Measurements from ENCODE around the gene ZNF670.
"Not testable (repeated sequence)": the region's sequence is repeated elsewhere in the genome, so short reads cannot be mapped to it uniquely, and the experiment has no call there.

Gene ZNF670

DNA sequence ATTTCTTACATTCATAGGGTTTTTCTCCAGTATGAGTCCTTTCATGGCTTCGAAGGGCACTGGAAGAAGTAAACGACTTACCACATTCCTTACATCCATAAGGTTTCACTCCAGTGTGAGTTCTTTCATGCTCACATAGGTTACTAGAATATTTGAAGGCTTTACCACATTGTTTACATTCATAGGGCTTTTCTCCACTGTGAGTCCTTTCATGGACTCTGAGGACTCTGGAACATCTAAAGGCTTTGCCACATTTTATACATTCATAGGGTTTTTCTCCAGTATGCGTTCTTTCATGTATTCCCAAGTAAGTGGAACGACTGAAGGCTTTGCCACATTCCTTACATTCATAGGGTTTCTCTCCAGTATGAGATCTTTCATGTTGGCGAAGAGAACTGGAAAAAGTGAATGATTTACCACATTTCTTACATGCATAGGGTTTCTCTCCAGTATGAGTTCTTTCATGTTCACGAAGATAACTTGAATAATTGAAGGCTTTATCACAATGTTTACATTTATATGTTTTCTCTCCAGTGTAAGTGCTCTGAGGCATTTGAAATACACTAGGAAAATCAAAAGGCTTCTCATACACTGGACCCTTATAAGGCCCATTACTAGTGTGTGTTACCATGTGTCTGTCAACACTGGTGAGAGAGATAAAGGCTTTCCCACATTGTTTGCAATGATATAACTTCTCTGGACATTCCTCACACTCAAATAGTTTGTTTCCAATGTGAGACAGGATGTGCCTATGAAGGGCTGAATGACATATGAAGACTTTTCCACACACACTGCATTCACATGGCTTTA lies 40.9 kb downstream of the ZNF670 start:
- DNase-seq = no peak

GRCh38 chr1:247032306-247032705 lies 46.3 kb downstream of the ZNF670 start:
- not testable (repeated sequence) for DNase-seq

Measured in inflammatory macrophage treated with lipopolysaccharide for 4 hours (primary cell).